ENCODE measurements around the gene ACAT2. TPM values are rescaled to one million over a fixed set of nuclear protein-coding genes. Genes with fewer than 3 reads are reported as not detected.
A peak's percentile ranks its signal among the peaks of the same experiment; 100 is the strongest.
"Not testable (repeated sequence)": the region's sequence is repeated elsewhere in the genome, so short reads cannot be mapped to it uniquely, and the experiment has no call there.

Gene ACAT2
- total RNA-seq (1 to 10 TPM; 4.7 to 7.9 (median 5.1) TPM), polyA plus RNA-seq (6.0 TPM)
- long read RNA-seq, donor 1, transcript ACAT2-201 (9 exons, 3,180 nt): major isoform, 10 of 13 reads
- long read RNA-seq, donor 1, partial matches to known transcripts: 1 of 13 reads
- long read RNA-seq, donor 1, other reads (novel, unspliced or antisense): 2 of 13 reads
- long read RNA-seq, donor 2, partial matches to known transcripts: 0 of 4 reads
- long read RNA-seq, donor 2, other reads (novel, unspliced or antisense): 0 of 4 reads
- long read RNA-seq, donor 3, transcript ACAT2-201 (9 exons, 3,180 nt): major isoform, 29 of 33 reads
- long read RNA-seq, donor 3, partial matches to known transcripts: 1 of 33 reads
- long read RNA-seq, donor 3, other reads (novel, unspliced or antisense): 3 of 33 reads
- long read RNA-seq, donor 4, partial matches to known transcripts: 0 of 5 reads
- long read RNA-seq, donor 4, other reads (novel, unspliced or antisense): 2 of 5 reads

GRCh38 chr6:159761873-159762680 lies at the start of gene ACAT2:
Gene ACAT2, plus strand, starts transcription at chr6:159762045. Its CDS starts 43 bp downstream, at chr6:159762088.
- Histone ChIP-seq H3K4me1 (ENCODE audit: control insufficient read depth, insufficient read depth, low read length) (peaks cover 5% of the 10 kb centered on the region), H3K27ac (ENCODE audit: low read length) (peak within 1 kb of the TSS; percentile 95), H3K27me3 (ENCODE audit: control insufficient read depth, insufficient read depth) (no peaks in the 10 kb centered on the region), H3K9me3 (ENCODE audit: control insufficient read depth, low read length) (no peaks in the 10 kb centered on the region), H3K4me3 (ENCODE audit: low read length) (peak within 1 kb of the TSS; percentile 72)
- DNase-seq (peak; percentile 97 to 98 (median 98)), ATAC-seq (peak; percentile 99)
- intact Hi-C loops (cut with DNase I): no loop called here
- WGBS: under 1% methylated on average over 76 of the region's 76 CpGs

- H3K4me1 ChIP-seq (ENCODE audit: control insufficient read depth, insufficient read depth, low read length): peaks cover 14% of the 10 kb centered on the region
- H3K27ac ChIP-seq (ENCODE audit: low read length); H3K27me3 ChIP-seq (ENCODE audit: control insufficient read depth, insufficient read depth); ATAC-seq; DNase-seq; H3K4me3 ChIP-seq (ENCODE audit: low read length); H3K9me3 ChIP-seq (ENCODE audit: control insufficient read depth, low read length); intact Hi-C loops (cut with DNase I): not testable (repeated sequence)
- WGBS: 92% methylated on average over 3 of the region's 3 CpGs
Observed at GRCh38 chr6:159712389-159712788, 49.5 kb upstream of the ACAT2 start.

- Histone ChIP-seq H3K27ac (ENCODE audit: low read length) (no peak overlapping the region), H3K27me3 (ENCODE audit: control insufficient read depth, insufficient read depth) (no peaks in the 10 kb centered on the region), H3K9me3 (ENCODE audit: control insufficient read depth, low read length) (no peaks in the 10 kb centered on the region), H3K4me3 (ENCODE audit: low read length) (no peak overlapping the region), H3K4me1 (ENCODE audit: control insufficient read depth, insufficient read depth, low read length) (peaks cover 14% of the 10 kb centered on the region)
- intact Hi-C loops (cut with DNase I): no loop called here
- DNase-seq (no peak), ATAC-seq (no peak)
- WGBS: 89% methylated on average over 7 of the region's 7 CpGs
Observed at GRCh38 chr6:159713984-159714383, 47.9 kb upstream of the ACAT2 start.

GRCh38 chr6:159714404-159714803 lies 47.4 kb upstream of the ACAT2 start:
- 62% methylated on average over 5 of the region's 5 CpGs for WGBS
- peaks cover 14% of the 10 kb centered on the region for H3K4me1 ChIP-seq (ENCODE audit: control insufficient read depth, insufficient read depth, low read length)
- intact Hi-C loops (cut with DNase I): no loop called here
- no peak overlapping the region for H3K4me3 ChIP-seq (ENCODE audit: low read length)
- H3K9me3 ChIP-seq (ENCODE audit: control insufficient read depth, low read length): no peaks in the 10 kb centered on the region
- ATAC-seq (no peak), DNase-seq (no peak)
- no peaks in the 10 kb centered on the region for H3K27me3 ChIP-seq (ENCODE audit: control insufficient read depth, insufficient read depth)
- peak overlapping the region; percentile 42 for H3K27ac ChIP-seq (ENCODE audit: low read length)

- intact Hi-C loops (cut with DNase I): no loop called here
- no peak overlapping the region for H3K27ac ChIP-seq (ENCODE audit: low read length)
- no peak for DNase-seq
- WGBS: 77% methylated on average over 3 of the region's 3 CpGs
- ATAC-seq: no peak
- H3K27me3 ChIP-seq (ENCODE audit: control insufficient read depth, insufficient read depth): no peaks in the 10 kb centered on the region
- H3K4me1 ChIP-seq (ENCODE audit: control insufficient read depth, insufficient read depth, low read length): peaks cover 14% of the 10 kb centered on the region
- no peaks in the 10 kb centered on the region for H3K9me3 ChIP-seq (ENCODE audit: control insufficient read depth, low read length)
- H3K4me3 ChIP-seq (ENCODE audit: low read length): no peak overlapping the region
Observed at GRCh38 chr6:159715166-159715565, 46.7 kb upstream of the ACAT2 start.

GRCh38 chr6:159715605-159716004 lies 46.2 kb upstream of the ACAT2 start:
- ATAC-seq (no peak), DNase-seq (no peak)
- Histone ChIP-seq H3K4me1 (ENCODE audit: control insufficient read depth, insufficient read depth, low read length) (peaks cover 14% of the 10 kb centered on the region), H3K27me3 (ENCODE audit: control insufficient read depth, insufficient read depth) (no peaks in the 10 kb centered on the region), H3K4me3 (ENCODE audit: low read length) (no peak overlapping the region), H3K27ac (ENCODE audit: low read length) (no peak overlapping the region), H3K9me3 (ENCODE audit: control insufficient read depth, low read length) (no peaks in the 10 kb centered on the region)
- 99% methylated on average over 3 of the region's 3 CpGs for WGBS
- intact Hi-C loops (cut with DNase I): no loop called here

- DNase-seq (peak in 1 of 3 donors; percentile 45), ATAC-seq (peak; percentile 94 to 95)
- H3K4me3 ChIP-seq (ENCODE audit: low read length): no peak overlapping the region
- no peaks in the 10 kb centered on the region for H3K9me3 ChIP-seq (ENCODE audit: control insufficient read depth, low read length)
- H3K4me1 ChIP-seq (ENCODE audit: control insufficient read depth, insufficient read depth, low read length): peaks cover 14% of the 10 kb centered on the region
- WGBS: 36% methylated on average over 5 of the region's 5 CpGs
- peak overlapping the region; percentile 83 for H3K27ac ChIP-seq (ENCODE audit: low read length)
- intact Hi-C loops (cut with DNase I): no loop called here
- no peaks in the 10 kb centered on the region for H3K27me3 ChIP-seq (ENCODE audit: control insufficient read depth, insufficient read depth)
Observed at GRCh38 chr6:159716247-159717096, 45.4 kb upstream of the ACAT2 start.

- Histone ChIP-seq H3K9me3 (ENCODE audit: control insufficient read depth, low read length) (no peaks in the 10 kb centered on the region), H3K27ac (ENCODE audit: low read length) (no peak overlapping the region), H3K4me3 (ENCODE audit: low read length) (no peak overlapping the region), H3K27me3 (ENCODE audit: control insufficient read depth, insufficient read depth) (no peaks in the 10 kb centered on the region), H3K4me1 (ENCODE audit: control insufficient read depth, insufficient read depth, low read length) (peaks cover 14% of the 10 kb centered on the region)
- intact Hi-C loops (cut with DNase I): no loop called here
- ATAC-seq (no peak), DNase-seq (no peak)
- 69% methylated on average over 3 of the region's 3 CpGs for WGBS
Observed at GRCh38 chr6:159718634-159719033, 43.2 kb upstream of the ACAT2 start.

- Histone ChIP-seq H3K27me3 (ENCODE audit: control insufficient read depth, insufficient read depth) (no peaks in the 10 kb centered on the region), H3K4me3 (ENCODE audit: low read length) (no peak overlapping the region), H3K9me3 (ENCODE audit: control insufficient read depth, low read length) (no peaks in the 10 kb centered on the region), H3K4me1 (ENCODE audit: control insufficient read depth, insufficient read depth, low read length) (peaks cover 14% of the 10 kb centered on the region), H3K27ac (ENCODE audit: low read length) (no peak overlapping the region)
- ATAC-seq (no peak), DNase-seq (no peak)
- intact Hi-C loops (cut with DNase I): no loop called here
- WGBS: 96% methylated on average over 7 of the region's 7 CpGs
Observed at GRCh38 chr6:159719287-159719686, 42.6 kb upstream of the ACAT2 start.

- no peaks in the 10 kb centered on the region for H3K9me3 ChIP-seq (ENCODE audit: control insufficient read depth, low read length)
- intact Hi-C loops (cut with DNase I): no loop called here
- H3K27ac ChIP-seq (ENCODE audit: low read length): no peak overlapping the region
- peaks cover 8% of the 10 kb centered on the region for H3K4me1 ChIP-seq (ENCODE audit: control insufficient read depth, insufficient read depth, low read length)
- H3K4me3 ChIP-seq (ENCODE audit: low read length): no peak overlapping the region
- DNase-seq: no peak
- ATAC-seq: no peak
- H3K27me3 ChIP-seq (ENCODE audit: control insufficient read depth, insufficient read depth): no peaks in the 10 kb centered on the region
- 75% methylated on average over 7 of the region's 7 CpGs for WGBS
Observed at GRCh38 chr6:159720708-159721107, 41.1 kb upstream of the ACAT2 start.

All from right cardiac atrium (tissue), 5 donors.